OCI-LY7 (cell line): ENCODE data around the gene SIRT5. TPM values are rescaled to one million over a fixed set of nuclear protein-coding genes. Genes with fewer than 3 reads are reported as not detected.

Experiments
- BruUV-seq: library from RNA; stranded (reverse); fragments of 400-500 nt; replicated peaks from 2 replicates; lab custom pipeline; 2021; lab: Mats Ljungman, UMichigan
- CTCF ChIA-PET: fragments of 300-600 bp; sonication (Branson Sonifier 250); formaldehyde crosslinking; loops from one replicate; lab custom pipeline; 2022; ENCODE audit warnings: antibody characterized with exemption; ENCODE audit not compliant: unreplicated experiment; lab: Charles Lee
- POLR2A ChIA-PET: fragments of 300-600 bp; sonication (Branson Sonifier 250); formaldehyde crosslinking; loops from one replicate; lab custom pipeline; 2022; ENCODE audit warnings: antibody characterized with exemption; lab: Charles Lee
- DNase-seq: peaks from one replicate; pipeline ENCODE4 v3.0.0-alpha.2; 2015; ENCODE audit warnings: low spot score
- H2AFZ ChIP-seq: fragments of 200-600 bp; sonication (generic), shearing (Covaris generic); 2 replicates; pipeline ENCODE4 v1.6.1; 2014; ENCODE audit warnings: mild to moderate bottlenecking, antibody characterized with exemption, low read length, moderate library complexity
- H3K27ac ChIP-seq: fragments of 200-600 bp; sonication (generic); 2 replicates; pipeline ENCODE4 v1.5.1; 2014; ENCODE audit warnings: mixed run types, low read depth, mild to moderate bottlenecking, moderate library complexity, low read length, inconsistent platforms; ENCODE audit not compliant: poor library complexity, severe bottlenecking
- H3K36me3 ChIP-seq: fragments of 200-600 bp; sonication (generic); 2 replicates; pipeline ENCODE4 v1.6.1; 2014; ENCODE audit warnings: mild to moderate bottlenecking, antibody characterized with exemption, low read length, moderate library complexity, mixed read lengths; ENCODE audit not compliant: insufficient read depth
- H3K4me1 ChIP-seq: fragments of 200-600 bp; sonication (generic); 2 replicates; pipeline ENCODE4 v1.5.1; 2014; ENCODE audit warnings: mild to moderate bottlenecking, low read length; ENCODE audit not compliant: insufficient read depth, poor library complexity, severe bottlenecking
- H3K4me2 ChIP-seq: fragments of 200-600 bp; sonication (generic); 2 replicates; pipeline ENCODE4 v1.6.1; 2014; ENCODE audit warnings: mild to moderate bottlenecking, low read length
- H3K4me3 ChIP-seq: fragments of 200-600 bp; sonication (generic); 2 replicates; pipeline ENCODE4 v1.5.1; 2014; ENCODE audit warnings: mild to moderate bottlenecking, low read depth, low read length; ENCODE audit not compliant: poor library complexity, severe bottlenecking
- H3K79me2 ChIP-seq: fragments of 200-600 bp; sonication (generic); 2 replicates; pipeline ENCODE4 v1.6.1; 2016; ENCODE audit warnings: low read depth, mild to moderate bottlenecking, low read length, moderate library complexity, mixed read lengths; ENCODE audit not compliant: insufficient read depth
- H3K9me2 ChIP-seq: fragments of 200-600 bp; sonication (generic); 2 replicates; pipeline ENCODE4 v1.6.1; 2016; ENCODE audit warnings: mild to moderate bottlenecking, low read length, mixed read lengths; ENCODE audit not compliant: insufficient read depth
- H3K9me3 ChIP-seq: fragments of 200-600 bp; sonication (generic); 2 replicates; pipeline ENCODE4 v1.6.1; 2014; ENCODE audit warnings: mild to moderate bottlenecking, mixed run types, low read length, mixed read lengths
- H4K20me1 ChIP-seq: fragments of 200-600 bp; sonication (generic); 2 replicates; pipeline ENCODE4 v1.6.1; 2014; ENCODE audit warnings: mild to moderate bottlenecking, antibody characterized with exemption, low read length, moderate library complexity, mixed read lengths; ENCODE audit not compliant: insufficient read depth
- EZH2phosphoT487 ChIP-seq: fragments of 200-600 bp; sonication (generic); IDR thresholded peaks from 2 replicates; pipeline ENCODE4 v1.6.1; 2018; ENCODE audit warnings: low read depth, borderline replicate concordance, mild to moderate bottlenecking, mixed run types, antibody characterized with exemption, low read length, moderate library complexity, mixed read lengths
- intact Hi-C: fragments of 100-400 bp; cut with micrococcal nuclease; formaldehyde crosslinking; loops from one replicate; pipeline ENCODE4 v1.10.0; 2022; ENCODE audit not compliant: unreplicated experiment
- total RNA-seq, 2 experiments: library from RNA; depleted of rRNA in 1 of 2; stranded (reverse); fragments of >200 nt in 1 of 2; shearing (Covaris generic) in 1 of 2; gene quantifications; 2 replicates each; pipeline ENCODE4 v1.2.3, GENCODE V29; 2014 to 2022
- TF ChIP-seq, protein P1 (sequence below): fragments of 200-600 bp; sonication (generic); conservative IDR thresholded peaks from 2 replicates; pipeline ENCODE4 v1.5.1; 2014; ENCODE audit warnings: mild to moderate bottlenecking, antibody characterized with exemption, low read length, moderate library complexity, mixed read lengths

SIRT5 gene
- total RNA-seq, 2 experiments from 2014 or later: 17.6 to 23.6 TPM

DNA sequence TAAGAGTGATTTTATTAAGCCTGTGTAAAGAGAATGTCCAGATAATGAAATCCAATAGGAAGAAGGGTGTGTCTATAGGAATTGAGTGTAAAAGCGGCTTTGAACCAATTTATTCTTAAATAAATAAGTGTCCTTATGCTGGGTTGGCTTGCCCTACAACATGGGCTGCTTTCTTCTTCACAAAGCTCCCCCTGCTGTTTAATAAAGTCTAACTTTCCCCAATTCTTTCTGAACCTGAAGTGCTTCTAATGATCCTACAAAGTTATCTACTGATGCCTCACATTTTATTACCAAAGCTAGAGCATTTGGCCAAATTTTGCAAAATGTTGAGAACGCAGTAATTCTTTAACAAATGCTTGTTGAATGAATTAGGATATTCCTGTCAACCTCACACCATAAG is 36.3 kb upstream of the SIRT5 start:
- POLR2A ChIA-PET: interaction anchor here (0.6 to 2.8 kb wide), 11 partner anchors 10 to 1682 kb away, joined by 3 to 22 read pairs (median 4); partner anchors contain the start of genes GFOD1 and SIRT5

DNA sequence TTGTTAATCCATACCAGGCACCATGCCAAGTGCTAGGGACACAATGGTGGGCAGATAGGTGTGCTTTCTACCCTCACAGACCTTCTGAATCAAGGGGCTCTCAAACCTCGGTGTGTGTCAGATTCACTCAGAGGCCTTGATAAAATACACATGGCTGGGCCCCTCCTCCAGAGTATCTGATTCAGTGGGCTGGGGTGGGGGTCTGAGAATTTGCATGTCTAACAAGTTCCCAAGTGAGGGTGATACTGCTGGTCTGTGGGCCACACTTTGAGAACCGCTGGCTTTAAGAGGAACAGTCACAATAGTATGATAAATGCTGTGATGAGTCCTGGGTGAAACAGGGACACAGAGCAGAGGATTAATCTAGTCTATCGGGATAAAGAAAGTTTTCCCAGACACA is 35.8 kb upstream of the SIRT5 start:
- H3K79me2 ChIP-seq: no peaks in the 10 kb centered on the region
- CTCF ChIA-PET: interaction anchor here (1.6 kb wide), 1 partner anchor 201 kb away, joined by 5 read pairs; no protein-coding TSS in a partner anchor
- no peak overlapping the region for H3K27ac ChIP-seq
- H3K4me1 ChIP-seq: peaks cover 60% of the 10 kb centered on the region
- TF ChIP-seq, protein P1, sequence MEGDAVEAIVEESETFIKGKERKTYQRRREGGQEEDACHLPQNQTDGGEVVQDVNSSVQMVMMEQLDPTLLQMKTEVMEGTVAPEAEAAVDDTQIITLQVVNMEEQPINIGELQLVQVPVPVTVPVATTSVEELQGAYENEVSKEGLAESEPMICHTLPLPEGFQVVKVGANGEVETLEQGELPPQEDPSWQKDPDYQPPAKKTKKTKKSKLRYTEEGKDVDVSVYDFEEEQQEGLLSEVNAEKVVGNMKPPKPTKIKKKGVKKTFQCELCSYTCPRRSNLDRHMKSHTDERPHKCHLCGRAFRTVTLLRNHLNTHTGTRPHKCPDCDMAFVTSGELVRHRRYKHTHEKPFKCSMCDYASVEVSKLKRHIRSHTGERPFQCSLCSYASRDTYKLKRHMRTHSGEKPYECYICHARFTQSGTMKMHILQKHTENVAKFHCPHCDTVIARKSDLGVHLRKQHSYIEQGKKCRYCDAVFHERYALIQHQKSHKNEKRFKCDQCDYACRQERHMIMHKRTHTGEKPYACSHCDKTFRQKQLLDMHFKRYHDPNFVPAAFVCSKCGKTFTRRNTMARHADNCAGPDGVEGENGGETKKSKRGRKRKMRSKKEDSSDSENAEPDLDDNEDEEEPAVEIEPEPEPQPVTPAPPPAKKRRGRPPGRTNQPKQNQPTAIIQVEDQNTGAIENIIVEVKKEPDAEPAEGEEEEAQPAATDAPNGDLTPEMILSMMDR: no peak
- no peak for TF ChIP-seq EZH2phosphoT487
- no peaks in the 10 kb centered on the region for H3K9me3 ChIP-seq
- H4K20me1 ChIP-seq: no peaks in the 10 kb centered on the region
- POLR2A ChIA-PET: interaction anchor here (0.6 to 1.3 kb wide), 10 partner anchors 10 to 1682 kb away, joined by 3 to 6 read pairs (median 3); partner anchors contain the start of gene SIRT5
- BruUV-seq: no TSS peak
- H3K4me3 ChIP-seq: no peak overlapping the region
- intact Hi-C loops: loop anchor here (1.0 kb wide), 2 partner anchors 84 to 202 kb away; no protein-coding TSS in a partner anchor
- no peak overlapping the region for H3K4me2 ChIP-seq
- no peaks in the 10 kb centered on the region for H3K9me2 ChIP-seq
- no peaks in the 10 kb centered on the region for H3K36me3 ChIP-seq
- DNase-seq: no peak
- peak overlapping the region; percentile 5; the same call in 1 of the 2 replicates for H2AFZ ChIP-seq

More for the DNA sequence above, 36.3 kb upstream of the SIRT5 start:
- H2AFZ ChIP-seq: peak overlapping the region; percentile 5; the same call in 1 of the 2 replicates
- BruUV-seq: no TSS peak
- no peaks in the 10 kb centered on the region for H3K79me2 ChIP-seq
- H3K9me2 ChIP-seq: no peaks in the 10 kb centered on the region
- no peak overlapping the region for H3K27ac ChIP-seq
- no peaks in the 10 kb centered on the region for H3K9me3 ChIP-seq
- CTCF ChIA-PET: interaction anchor here (1.0 to 1.6 kb wide), 3 partner anchors 12 to 201 kb away, joined by 3 to 5 read pairs (median 3); partner anchors contain the start of gene SIRT5
- TF ChIP-seq, protein P1: peak; percentile 85
- TF ChIP-seq EZH2phosphoT487: no peak
- no peaks in the 10 kb centered on the region for H4K20me1 ChIP-seq
- H3K4me2 ChIP-seq: peak overlapping the region; percentile 22; the same call in 1 of the 2 replicates
- DNase-seq: peak; percentile 69
- H3K4me3 ChIP-seq: no peak overlapping the region
- peaks cover 65% of the 10 kb centered on the region for H3K4me1 ChIP-seq
- intact Hi-C loops: loop anchor here (1.0 kb wide), 2 partner anchors 84 to 202 kb away; no protein-coding TSS in a partner anchor
- H3K36me3 ChIP-seq: no peaks in the 10 kb centered on the region

DNA sequence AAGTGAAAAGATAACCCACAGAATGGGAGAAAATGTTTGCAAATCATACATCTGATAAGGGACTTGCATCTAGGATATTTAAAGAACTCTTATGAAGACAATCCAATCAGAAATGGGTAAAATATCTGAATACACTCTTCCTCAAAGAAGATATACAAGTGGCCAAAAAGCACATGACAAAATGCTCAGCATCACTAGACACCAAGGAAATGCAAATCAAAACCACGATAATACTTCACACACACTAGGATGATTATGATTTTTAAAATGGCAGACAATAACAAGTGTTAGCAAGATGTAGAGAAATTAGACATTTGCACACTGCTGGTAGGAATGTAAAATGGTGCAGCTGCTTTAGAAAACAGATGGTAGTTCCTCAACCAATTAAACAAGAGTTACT is 34.8 kb upstream of the SIRT5 start:
- Histone ChIP-seq H4K20me1 (no peaks in the 10 kb centered on the region), H3K27ac (no peak overlapping the region), H3K4me2 (peak overlapping the region; percentile 20), H3K36me3 (no peaks in the 10 kb centered on the region), H2AFZ (peak overlapping the region; percentile 41; the same call in 1 of the 2 replicates), H3K79me2 (no peaks in the 10 kb centered on the region), H3K4me1 (peaks cover 54% of the 10 kb centered on the region), H3K9me2 (no peaks in the 10 kb centered on the region), H3K4me3 (no peak overlapping the region), H3K9me3 (no peaks in the 10 kb centered on the region)
- ChIA-PET CTCF (interaction anchor here (1.6 kb wide), 1 partner anchor 202 kb away, joined by 5 read pairs; no protein-coding TSS in a partner anchor), POLR2A (interaction anchor here (0.7 to 1.2 kb wide), 7 partner anchors 8 to 208 kb away, joined by 3 to 5 read pairs (median 3); no protein-coding TSS in a partner anchor)
- DNase-seq: peak; percentile 40
- no peak for TF ChIP-seq EZH2phosphoT487
- TF ChIP-seq, protein P1: no peak
- BruUV-seq: no TSS peak
- intact Hi-C loops: loop anchor here (1.0 kb wide), 1 partner anchor 53 kb away; no protein-coding TSS in a partner anchor
